ENCODE measurements around the gene HRH3. TPM values are rescaled to one million over a fixed set of nuclear protein-coding genes. Genes with fewer than 3 reads are reported as not detected.

The HRH3 gene
- total RNA-seq, 2 donors from 2014 or later, result 0.44 TPM; not detected in 1

DNA sequence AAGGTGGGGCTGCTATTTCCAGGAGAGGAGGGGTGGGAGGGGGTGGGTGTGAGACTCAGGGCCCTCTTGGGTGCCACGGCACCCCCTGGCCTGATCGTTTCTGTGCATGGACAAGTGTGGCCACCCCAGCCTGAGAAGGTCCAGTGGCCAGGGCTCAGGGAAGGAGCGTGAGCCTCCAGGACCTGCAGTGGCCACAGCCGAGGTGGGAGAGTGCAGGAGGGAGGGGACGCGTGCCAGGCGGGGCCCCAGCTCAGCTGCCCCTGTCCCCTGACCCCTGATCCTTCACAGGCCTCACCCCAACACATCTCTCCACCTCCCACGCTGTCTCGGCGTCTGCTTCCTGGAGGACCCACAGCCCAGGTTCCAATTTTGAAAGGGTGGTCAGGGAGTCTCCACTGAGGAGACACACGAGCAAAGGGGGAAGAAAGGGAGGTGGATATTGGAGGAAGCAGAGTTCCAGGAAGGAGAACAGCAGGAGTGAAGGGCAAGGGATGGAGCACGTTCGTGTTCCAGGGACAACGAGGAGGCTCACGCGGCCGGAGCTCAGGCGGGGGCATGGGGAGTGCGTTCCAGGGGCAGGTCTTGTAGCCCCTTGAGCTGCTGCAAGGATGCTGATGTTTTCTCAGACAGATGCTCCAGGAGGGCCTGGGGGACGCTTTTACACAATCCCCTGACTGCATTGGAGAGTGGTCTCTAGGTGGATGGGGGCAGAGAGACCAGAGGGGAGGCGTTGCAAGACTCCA lies 4.2 kb upstream of the HRH3 start:
- WGBS, 2 experiments (ENCODE audit: insufficient coverage in 1 of 2, insufficient read length in 1 of 2), result 76 to 86% methylated on average over 9 to 19 of the region's 21 CpGs
- no peak for DNase-seq
- H3K4me3 Mint-ChIP-seq, result no peak overlapping the region
- Histone ChIP-seq H3K9me3 (ENCODE audit: control insufficient read depth, low read length) (no peaks in the 10 kb centered on the region), H3K27ac (ENCODE audit: low read depth, low read length) (no peak overlapping the region), H3K27me3 (ENCODE audit: control insufficient read depth, insufficient read depth, low read length, poor library complexity, severe bottlenecking) (peaks cover 67% of the 10 kb centered on the region), H3K36me3 (ENCODE audit: control insufficient read depth, insufficient read depth, low read length) (no peaks in the 10 kb centered on the region), H3K9ac (ENCODE audit: extremely low read depth, low read length, poor library complexity, severe bottlenecking) (no peak overlapping the region), H3K4me3 (ENCODE audit: low read length) (no peak overlapping the region), H3K4me1 (ENCODE audit: control insufficient read depth, insufficient read depth, low read length) (peaks cover 3% of the 10 kb centered on the region)
- no peak overlapping the region for H3K27ac Mint-ChIP-seq
- TF ChIP-seq CTCF (conservative IDR thresholded peaks at IDR 0.05), result no peak
- no peaks in the 10 kb centered on the region for H3K36me3 Mint-ChIP-seq (ENCODE audit: low read depth)
- H3K4me1 Mint-ChIP-seq, result peaks cover 3% of the 10 kb centered on the region
- H3K9me3 Mint-ChIP-seq, result no peaks in the 10 kb centered on the region
- peaks cover 57% of the 10 kb centered on the region for H3K27me3 Mint-ChIP-seq (ENCODE audit: insufficient read depth)

GRCh38 chr20:62223571-62223970 lies 3.5 kb upstream of the HRH3 start:
- peaks cover 64% of the 10 kb centered on the region for H3K27me3 Mint-ChIP-seq (ENCODE audit: insufficient read depth)
- no peaks in the 10 kb centered on the region for H3K9me3 Mint-ChIP-seq
- no peaks in the 10 kb centered on the region for H3K36me3 ChIP-seq (ENCODE audit: control insufficient read depth, insufficient read depth, low read length)
- H3K4me1 ChIP-seq (ENCODE audit: control insufficient read depth, insufficient read depth, low read length), result peaks cover 4% of the 10 kb centered on the region
- no peak for TF ChIP-seq CTCF (conservative IDR thresholded peaks at IDR 0.05)
- H3K9me3 ChIP-seq (ENCODE audit: control insufficient read depth, low read length), result no peaks in the 10 kb centered on the region
- DNase-seq, result no peak
- H3K27ac ChIP-seq (ENCODE audit: low read depth, low read length), result no peak overlapping the region
- no peaks in the 10 kb centered on the region for H3K36me3 Mint-ChIP-seq (ENCODE audit: low read depth)
- no peak overlapping the region for H3K4me3 ChIP-seq (ENCODE audit: low read length)
- no peak overlapping the region for H3K4me3 Mint-ChIP-seq
- WGBS, 2 experiments (ENCODE audit: insufficient coverage in 1 of 2, insufficient read length in 1 of 2), result 85 to 87% methylated on average over 7 to 9 of the region's 9 CpGs
- H3K9ac ChIP-seq (ENCODE audit: extremely low read depth, low read length, poor library complexity, severe bottlenecking), result no peak overlapping the region
- H3K27ac Mint-ChIP-seq, result no peak overlapping the region
- H3K27me3 ChIP-seq (ENCODE audit: control insufficient read depth, insufficient read depth, low read length, poor library complexity, severe bottlenecking), result peaks cover 74% of the 10 kb centered on the region
- H3K4me1 Mint-ChIP-seq, result peaks cover 3% of the 10 kb centered on the region

- no peaks in the 10 kb centered on the region for H3K36me3 ChIP-seq (ENCODE audit: control insufficient read depth, insufficient read depth, low read length)
- H3K9me3 ChIP-seq (ENCODE audit: control insufficient read depth, low read length), result no peaks in the 10 kb centered on the region
- TF ChIP-seq CTCF (conservative IDR thresholded peaks at IDR 0.05), result no peak
- Mint-ChIP-seq H3K9me3 (no peaks in the 10 kb centered on the region), H3K27me3 (ENCODE audit: insufficient read depth) (peaks cover 70% of the 10 kb centered on the region), H3K36me3 (ENCODE audit: low read depth) (no peaks in the 10 kb centered on the region), H3K4me1 (peaks cover 3% of the 10 kb centered on the region), H3K4me3 (no peak overlapping the region), H3K27ac (no peak overlapping the region)
- H3K27me3 ChIP-seq (ENCODE audit: control insufficient read depth, insufficient read depth, low read length, poor library complexity, severe bottlenecking), result peaks cover 80% of the 10 kb centered on the region
- H3K4me1 ChIP-seq (ENCODE audit: control insufficient read depth, insufficient read depth, low read length), result peaks cover 4% of the 10 kb centered on the region
- no peak overlapping the region for H3K27ac ChIP-seq (ENCODE audit: low read depth, low read length)
- WGBS, 2 experiments (ENCODE audit: insufficient coverage in 1 of 2, insufficient read length in 1 of 2), result 83 to 93% methylated on average over 9 to 13 of the region's 13 CpGs
- DNase-seq, result no peak
- no peak overlapping the region for H3K9ac ChIP-seq (ENCODE audit: extremely low read depth, low read length, poor library complexity, severe bottlenecking)
- H3K4me3 ChIP-seq (ENCODE audit: low read length), result no peak overlapping the region
These were observed 2.9 kb upstream of the HRH3 start for GRCh38 chr20:62222972-62223371.
